ENCODE measurements around the gene CASQ1. TPM values are rescaled to one million over a fixed set of nuclear protein-coding genes. Genes with fewer than 3 reads are reported as not detected.

Gene CASQ1
- total and polyA plus RNA-seq, 9 of the 15 experiments (the other 6 are each of a cell fraction or from before 2014, with no cell fraction given), result not detected

GRCh38 chr1:160179336-160179735, 11.0 kb upstream of the CASQ1 start:
- Histone ChIP-seq H2AFZ (ENCODE audit: low read depth, low read length) (no peak overlapping the region), H3K27ac (ENCODE audit: extremely low read depth, low read depth, low read length) (no peak overlapping the region), H3K36me3 (ENCODE audit: control insufficient read depth, insufficient read depth, low read length) (no peaks in the 10 kb centered on the region), H4K20me1 (replicated peaks; ENCODE audit: control insufficient read depth, insufficient read depth, low read length) (no peaks in the 10 kb centered on the region), H3K79me2 (ENCODE audit: control insufficient read depth, insufficient read depth, low read length) (no peaks in the 10 kb centered on the region), H3K4me1 (replicated peaks in 1 of 2; ENCODE audit: control insufficient read depth in 2 of 2, insufficient read depth in 2 of 2, low read length in 2 of 2) (no peaks in the 10 kb centered on the region), H3K9ac (ENCODE audit: insufficient read depth in 1 of 2, low read depth in 2 of 2, low read length in 2 of 2) (no peak overlapping the region), H3K4me2 (ENCODE audit: insufficient read depth, low read length) (no peak overlapping the region), H3K27me3 (ENCODE audit: control insufficient read depth in 2 of 2, insufficient read depth in 2 of 2, low read length in 2 of 2) (peaks cover 39 to 50% of the 10 kb centered on the region in 2 experiments), H3K4me3 (no peak overlapping the region), H3K9me1 (ENCODE audit: control insufficient read depth, insufficient read depth, low read length) (no peaks in the 10 kb centered on the region), H3K9me3 (replicated peaks; ENCODE audit: control insufficient read depth, insufficient read depth, low read depth, low read length) (no peaks in the 10 kb centered on the region)
- CTCF ChIA-PET (ENCODE audit: low intra/inter-chr PET ratio), result no interaction called here
- no TSS peak for BruUV-seq (replicated peaks)
- DNase-seq (ENCODE audit: extremely low read depth in 1 of 4, low spot score in 3 of 4), result no peak
- in situ Hi-C loops (cut with MboI) (no loop called here), intact Hi-C loops (cut with micrococcal nuclease) (no loop called here)
- no peak for FAIRE-seq
- ATAC-seq, result no peak
- POLR2A ChIA-PET, result interaction anchor here (0.6 kb wide), 1 partner anchor 78 kb away, joined by 3 read pairs; no protein-coding TSS in a partner anchor
- WGBS (ENCODE audit: insufficient coverage, low coverage, missing lambda C conversion rate), result 0% methylated on average over 4 of the region's 4 CpGs
- TF ChIP-seq FOXJ2 (tag; IDR thresholded peaks at IDR 0.05) (0 out of 2 replicates have a peak, but pooled peaks have one; percentile 27), SREBF1 (IDR thresholded peaks at IDR 0.05; ENCODE audit: borderline replicate concordance, low read depth, low read length) (no peak), RFX1 (IDR thresholded peaks at IDR 0.05) (0 out of 2 replicates have a peak, but pooled peaks have one; percentile 14)

- no peaks in the 10 kb centered on the region for H3K9me1 ChIP-seq (ENCODE audit: control insufficient read depth, insufficient read depth, low read length)
- H3K4me2 ChIP-seq (ENCODE audit: insufficient read depth, low read length), result no peak overlapping the region
- H3K79me2 ChIP-seq (ENCODE audit: control insufficient read depth, insufficient read depth, low read length), result no peaks in the 10 kb centered on the region
- H4K20me1 ChIP-seq (replicated peaks; ENCODE audit: control insufficient read depth, insufficient read depth, low read length), result no peaks in the 10 kb centered on the region
- H3K4me3 ChIP-seq, result no peak overlapping the region
- peaks cover 32 to 56% of the 10 kb centered on the region in 2 experiments for H3K27me3 ChIP-seq (ENCODE audit: control insufficient read depth in 2 of 2, insufficient read depth in 2 of 2, low read length in 2 of 2)
- POLR2A ChIA-PET, result interaction anchor here (1.0 kb wide), 1 partner anchor 14 kb away, joined by 4 read pairs; no protein-coding TSS in a partner anchor
- 0% methylated on average over 7 of the region's 7 CpGs for WGBS (ENCODE audit: insufficient coverage, low coverage, missing lambda C conversion rate)
- DNase-seq (ENCODE audit: extremely low read depth in 1 of 4, low spot score in 3 of 4) (no peak), FAIRE-seq (no peak), ATAC-seq (no peak)
- CTCF ChIA-PET (ENCODE audit: low intra/inter-chr PET ratio), result no interaction called here
- no peaks in the 10 kb centered on the region for H3K9me3 ChIP-seq (replicated peaks; ENCODE audit: control insufficient read depth, insufficient read depth, low read depth, low read length)
- H3K4me1 ChIP-seq (replicated peaks in 1 of 2; ENCODE audit: control insufficient read depth in 2 of 2, insufficient read depth in 2 of 2, low read length in 2 of 2), result no peaks in the 10 kb centered on the region
- H3K36me3 ChIP-seq (ENCODE audit: control insufficient read depth, insufficient read depth, low read length), result no peaks in the 10 kb centered on the region
- BruUV-seq (replicated peaks), result no TSS peak
- no peak overlapping the region for H2AFZ ChIP-seq (ENCODE audit: low read depth, low read length)
- in situ Hi-C loops (cut with MboI), result no loop called here
- no peak overlapping the region for H3K27ac ChIP-seq (ENCODE audit: extremely low read depth, low read depth, low read length)
- intact Hi-C loops (cut with micrococcal nuclease), result no loop called here
- H3K9ac ChIP-seq (ENCODE audit: insufficient read depth in 1 of 2, low read depth in 2 of 2, low read length in 2 of 2), result no peak overlapping the region
- TF ChIP-seq ZNF175 (CRISPR knock-in tag; IDR thresholded peaks at IDR 0.05; ENCODE audit: low read depth) (no peak), MLLT1 (IDR thresholded peaks at IDR 0.05) (no peak), SETDB1 (IDR thresholded peaks at IDR 0.05; ENCODE audit: low read length) (no peak), MCM5 (IDR thresholded peaks at IDR 0.05; ENCODE audit: low read depth) (no peak), BRCA1 (IDR thresholded peaks at IDR 0.05) (no peak), BRCA1 (CRISPR knock-in tag; IDR thresholded peaks at IDR 0.05) (no peak), SFPQ (IDR thresholded peaks at IDR 0.05; ENCODE audit: low read depth, low read length) (no peak), LCOR (CRISPR knock-in tag; IDR thresholded peaks at IDR 0.05) (no peak), SRSF9 (IDR thresholded peaks at IDR 0.05; ENCODE audit: borderline replicate concordance, low read depth, low read length) (no peak), THRA (IDR thresholded peaks at IDR 0.05) (no peak)
Observed at GRCh38 chr1:160186246-160186645, 4.1 kb upstream of the CASQ1 start.

Measured in K562 (cell line).